Smooth muscle cell (in vitro differentiated cells): Measurements from ENCODE around the gene PDCD1. TPM values are rescaled to one million over a fixed set of nuclear protein-coding genes. Genes with fewer than 3 reads are reported as not detected.

ENCODE experiments used
- DNase-seq: peaks from one replicate; lab custom pipeline; 2025; ENCODE audit not compliant: unreplicated experiment; lab: John Stamatoyannopoulos, UW
- H2AFZ ChIP-seq: fragments of 200-600 bp; sonication (generic); 2 replicates; pipeline ENCODE4 v1.6.0; 2016; ENCODE audit warnings: antibody characterized with exemption, low read depth, mild to moderate bottlenecking
- H3F3A ChIP-seq: fragments of 200-600 bp; sonication (generic); 2 replicates; pipeline ENCODE4 v1.6.0; 2017; ENCODE audit warnings: antibody characterized with exemption, low read depth
- H3K27ac ChIP-seq: fragments of 200-600 bp; sonication (generic); 2 replicates; pipeline ENCODE4 v1.5.1; 2016; ENCODE audit warnings: low read depth, mild to moderate bottlenecking
- H3K27me3 ChIP-seq: fragments of 200-600 bp; sonication (generic); 2 replicates; pipeline ENCODE4 v1.6.1; 2016; ENCODE audit warnings: low read depth, mild to moderate bottlenecking
- H3K36me3 ChIP-seq: fragments of 200-600 bp; sonication (generic); 2 replicates; pipeline ENCODE4 v1.5.1; 2016; ENCODE audit warnings: low read depth
- H3K4me1 ChIP-seq: fragments of 200-600 bp; sonication (generic); 2 replicates; pipeline ENCODE4 v1.5.1; 2016; ENCODE audit warnings: low read depth
- H3K4me2 ChIP-seq: fragments of 200-600 bp; sonication (generic); 2 replicates; pipeline ENCODE4 v1.6.0; 2016; ENCODE audit warnings: mild to moderate bottlenecking
- H3K4me3 ChIP-seq: fragments of 200-600 bp; sonication (generic); 2 replicates; pipeline ENCODE4 v1.5.1; 2016; ENCODE audit warnings: mild to moderate bottlenecking
- H3K79me2 ChIP-seq: fragments of 200-600 bp; sonication (generic); 2 replicates; pipeline ENCODE4 v1.6.0; 2016; ENCODE audit warnings: low read depth, mild to moderate bottlenecking
- H3K9ac ChIP-seq: fragments of 200-600 bp; sonication (generic); 2 replicates; pipeline ENCODE4 v1.6.0; 2016; ENCODE audit warnings: low read depth
- H3K9me3 ChIP-seq: fragments of 200-600 bp; sonication (generic); replicated peaks from 2 replicates; pipeline ENCODE4 v1.5.1; 2016; ENCODE audit warnings: low read depth
- H4K20me1 ChIP-seq: fragments of 200-600 bp; sonication (generic); 2 replicates; pipeline ENCODE4 v1.6.0; 2016; ENCODE audit warnings: low read depth
- WGBS: methylation state at CpG from one replicate; pipeline ENCODE4 v1.1.7; 2016; ENCODE audit warnings: low lambda C conversion rate; 5-methylcytosine and 5-hydroxymethylcytosine counted together
- polyA plus RNA-seq: library from polyadenylated mRNA; unstranded; fragments of >200 nt; fragmentation: Nextera tagmentation; extraction: Ambion mirVana; gene quantifications from 2 replicates; pipeline ENCODE4 v1.2.1, GENCODE V29; 2016
- total RNA-seq: library from RNA; depleted of rRNA; stranded (reverse); fragments of >200 nt; gene quantifications from 2 replicates; pipeline ENCODE4 v1.2.3, GENCODE V29; 2014
- TF ChIP-seq, protein P1 (sequence below): fragments of 200-600 bp; sonication (generic); IDR thresholded peaks from 2 replicates; pipeline ENCODE4 v1.5.1; 2017; ENCODE audit warnings: borderline replicate concordance, mild to moderate bottlenecking, antibody characterized with exemption; ENCODE audit not compliant: insufficient read depth, poor library complexity, severe bottlenecking

PDCD1 gene
- total and polyA plus RNA-seq, 2 experiments from 2014 or later, result not detected

DNA sequence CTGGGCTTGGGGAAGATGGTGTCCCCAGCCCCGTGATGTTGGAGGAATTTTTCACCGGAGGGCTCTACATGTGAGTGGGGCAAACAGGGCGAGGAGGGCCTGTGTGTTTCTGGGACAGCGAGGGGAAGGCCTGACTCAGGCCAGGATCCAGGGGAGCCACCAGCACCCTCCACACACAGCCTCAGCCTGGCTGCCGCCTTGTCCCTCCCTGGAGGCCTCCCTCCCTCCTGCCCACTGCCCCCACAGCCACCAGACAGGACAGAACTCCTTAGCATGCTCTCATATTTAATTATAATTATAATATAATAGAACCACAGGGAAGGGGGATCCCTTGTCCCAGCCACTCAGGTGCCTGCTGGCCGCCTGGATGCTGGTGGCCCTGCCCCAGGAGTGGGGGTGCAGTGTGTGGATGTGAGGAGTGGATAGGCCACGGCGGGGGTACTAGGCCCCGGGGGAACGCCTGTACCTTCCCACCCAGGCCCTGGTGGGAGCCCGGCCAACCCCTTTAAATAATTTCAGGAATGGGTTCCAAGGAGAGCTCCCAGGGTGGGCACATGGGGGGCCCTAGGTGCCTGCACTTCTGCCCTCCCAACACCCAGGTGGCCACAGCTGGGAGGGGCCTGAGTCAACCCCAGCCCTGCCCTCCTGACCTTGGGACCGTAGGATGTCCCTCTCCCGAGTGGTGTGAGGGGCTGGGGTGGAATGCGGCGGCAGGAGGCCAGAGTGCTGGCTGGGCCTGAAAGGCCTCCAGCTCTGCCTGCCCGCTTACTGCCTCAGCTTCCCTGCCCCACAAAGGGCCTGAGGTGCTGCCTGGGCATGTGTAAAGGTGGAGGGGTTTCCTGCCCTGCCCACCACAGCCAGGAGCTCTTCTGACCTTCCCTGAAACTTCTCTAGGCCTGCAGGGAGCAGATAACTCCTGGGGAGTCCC is 8.8 kb downstream of the PDCD1 start:
- Histone ChIP-seq H2AFZ (no peak overlapping the region), H3F3A (no peaks in the 10 kb centered on the region), H3K27ac (no peak overlapping the region), H3K9me3 (no peaks in the 10 kb centered on the region), H3K79me2 (no peaks in the 10 kb centered on the region), H3K27me3 (no peaks in the 10 kb centered on the region), H4K20me1 (no peaks in the 10 kb centered on the region), H3K4me3 (no peak overlapping the region), H3K4me1 (no peaks in the 10 kb centered on the region), H3K4me2 (no peak overlapping the region), H3K9ac (no peak overlapping the region), H3K36me3 (no peaks in the 10 kb centered on the region)
- TF ChIP-seq, protein P1, sequence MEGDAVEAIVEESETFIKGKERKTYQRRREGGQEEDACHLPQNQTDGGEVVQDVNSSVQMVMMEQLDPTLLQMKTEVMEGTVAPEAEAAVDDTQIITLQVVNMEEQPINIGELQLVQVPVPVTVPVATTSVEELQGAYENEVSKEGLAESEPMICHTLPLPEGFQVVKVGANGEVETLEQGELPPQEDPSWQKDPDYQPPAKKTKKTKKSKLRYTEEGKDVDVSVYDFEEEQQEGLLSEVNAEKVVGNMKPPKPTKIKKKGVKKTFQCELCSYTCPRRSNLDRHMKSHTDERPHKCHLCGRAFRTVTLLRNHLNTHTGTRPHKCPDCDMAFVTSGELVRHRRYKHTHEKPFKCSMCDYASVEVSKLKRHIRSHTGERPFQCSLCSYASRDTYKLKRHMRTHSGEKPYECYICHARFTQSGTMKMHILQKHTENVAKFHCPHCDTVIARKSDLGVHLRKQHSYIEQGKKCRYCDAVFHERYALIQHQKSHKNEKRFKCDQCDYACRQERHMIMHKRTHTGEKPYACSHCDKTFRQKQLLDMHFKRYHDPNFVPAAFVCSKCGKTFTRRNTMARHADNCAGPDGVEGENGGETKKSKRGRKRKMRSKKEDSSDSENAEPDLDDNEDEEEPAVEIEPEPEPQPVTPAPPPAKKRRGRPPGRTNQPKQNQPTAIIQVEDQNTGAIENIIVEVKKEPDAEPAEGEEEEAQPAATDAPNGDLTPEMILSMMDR, result no peak
- WGBS, result 86% methylated on average over 14 of the region's 16 CpGs
- DNase-seq, result no peak

DNA sequence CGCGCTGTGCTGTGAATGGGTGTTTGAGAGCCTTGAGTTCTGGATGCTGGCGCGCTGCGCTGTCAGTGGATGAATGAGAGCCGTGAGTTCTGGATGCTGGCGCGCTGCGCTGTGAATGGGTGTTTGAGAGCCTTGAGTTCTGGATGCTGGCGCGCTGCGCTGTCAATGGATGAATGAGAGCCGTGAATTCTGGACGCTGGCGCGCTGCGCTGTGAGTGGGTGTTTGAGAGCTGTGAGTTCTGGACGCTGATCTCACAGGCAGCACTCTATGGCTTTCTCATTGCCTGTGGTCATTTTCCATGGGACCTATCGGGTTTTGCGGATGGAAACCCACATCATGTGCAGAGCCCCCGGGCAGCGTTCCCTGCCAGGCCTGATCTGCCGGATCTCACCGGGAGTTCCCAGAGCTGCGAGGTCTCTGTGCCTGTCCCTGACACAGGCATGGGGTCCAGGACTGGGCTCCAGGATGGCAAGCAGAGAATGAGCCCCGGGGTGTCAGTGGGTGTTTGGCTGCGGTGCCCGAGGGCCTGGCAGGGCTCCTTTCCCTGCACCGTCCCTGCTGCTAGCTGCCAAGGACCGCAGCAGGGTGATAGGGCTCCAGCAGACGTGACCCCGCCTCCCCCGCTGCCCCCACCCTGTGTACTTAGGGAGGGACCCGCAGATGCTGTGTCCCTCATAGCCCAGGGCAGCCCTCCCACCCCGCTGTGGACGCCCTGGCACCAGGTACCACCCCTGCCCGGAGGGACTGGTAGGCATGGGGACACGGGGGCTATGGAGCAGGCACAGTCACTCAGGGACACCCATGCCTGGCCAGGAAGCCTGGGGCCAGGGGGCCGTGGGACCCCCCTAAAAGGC is 9.7 kb downstream of the PDCD1 start:
- WGBS, result 94% methylated on average over 22 of the region's 39 CpGs
- H3K4me3 ChIP-seq, result no peak overlapping the region
- H2AFZ ChIP-seq, result no peak overlapping the region
- H3K27ac ChIP-seq, result no peak overlapping the region
- no peak overlapping the region for H3K9ac ChIP-seq
- no peaks in the 10 kb centered on the region for H3F3A ChIP-seq
- H3K27me3 ChIP-seq, result no peaks in the 10 kb centered on the region
- DNase-seq, result no peak
- no peaks in the 10 kb centered on the region for H3K36me3 ChIP-seq
- no peaks in the 10 kb centered on the region for H3K4me1 ChIP-seq
- H4K20me1 ChIP-seq, result no peaks in the 10 kb centered on the region
- H3K4me2 ChIP-seq, result no peak overlapping the region
- H3K79me2 ChIP-seq, result no peaks in the 10 kb centered on the region
- TF ChIP-seq, protein P1, result no peak
- no peaks in the 10 kb centered on the region for H3K9me3 ChIP-seq

DNA sequence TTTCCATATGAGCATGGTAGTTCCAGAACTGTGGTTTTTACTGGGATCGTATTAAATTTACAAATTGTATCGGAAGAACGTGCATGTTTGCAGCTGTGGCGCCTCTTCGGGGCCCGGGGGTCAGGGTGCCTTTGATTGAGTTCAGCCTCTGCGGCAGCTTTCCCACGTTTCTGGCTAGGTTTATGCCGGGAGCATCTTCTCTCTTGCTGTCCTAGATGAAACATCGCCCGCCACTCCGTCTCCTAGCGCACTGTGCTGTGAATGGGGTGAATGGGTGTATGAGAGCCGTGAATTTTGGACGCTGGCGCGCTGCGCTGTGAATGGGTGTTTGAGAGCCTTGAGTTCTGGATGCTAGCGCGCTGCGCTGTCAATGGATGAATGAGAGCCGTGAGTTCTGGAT is 12.3 kb downstream of the PDCD1 start:
- Histone ChIP-seq H3K79me2 (no peaks in the 10 kb centered on the region), H3K27me3 (no peaks in the 10 kb centered on the region), H3K27ac (no peak overlapping the region), H3K4me1 (no peaks in the 10 kb centered on the region), H4K20me1 (no peaks in the 10 kb centered on the region), H3K36me3 (no peaks in the 10 kb centered on the region), H3K4me2 (no peak overlapping the region), H3K9ac (no peak overlapping the region), H3K4me3 (no peak overlapping the region), H2AFZ (no peak overlapping the region), H3K9me3 (no peaks in the 10 kb centered on the region), H3F3A (peaks cover 4% of the 10 kb centered on the region)
- WGBS, result 95% methylated on average over 22 of the region's 22 CpGs
- DNase-seq, result no peak
- TF ChIP-seq, protein P1, result no peak
